Nucleus accumbens (tissue), 56 donors: Measurements from ENCODE around the gene PARP8.
A peak's percentile ranks its signal among the peaks of the same experiment; 100 is the strongest.
"Not testable (repeated sequence)": the region's sequence is repeated elsewhere in the genome, so short reads cannot be mapped to it uniquely, and the experiment has no call there.

Experiments
- DNase-seq, 56 donors: peaks; one replicate each; lab custom pipeline; 2025; lab: John Stamatoyannopoulos, UW

The PARP8 gene

GRCh38 chr5:50666261-50667022, at the start of gene PARP8:
TSS of gene PARP8 (plus strand) at chr5:50666637. CDS start at chr5:50667096, 459 bp downstream.
- peak in 38 of 56 donors; percentile 13 to 69 (median 38) for DNase-seq

- no peak for DNase-seq
Observed at GRCh38 chr5:50623666-50624065, 42.8 kb upstream of the PARP8 start.

DNA sequence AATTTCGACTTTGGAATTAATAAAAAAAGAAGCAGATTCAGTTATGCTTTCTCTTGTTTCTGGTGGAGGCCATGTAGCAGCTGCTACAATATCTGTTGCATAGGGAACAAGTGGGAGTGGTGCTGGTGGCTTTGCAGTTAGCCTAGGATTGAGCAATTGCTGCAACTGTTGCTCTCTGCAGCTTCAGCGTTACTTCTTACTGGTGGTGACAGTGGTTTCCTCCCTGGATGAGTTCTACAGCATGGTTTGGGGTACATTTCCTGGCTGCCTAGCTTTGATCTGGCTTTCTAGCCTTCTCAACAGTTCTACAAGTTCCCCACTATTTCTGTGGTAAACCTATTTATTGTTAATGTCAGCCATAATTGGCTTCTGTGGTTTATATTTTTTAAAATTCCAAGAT, 31.6 kb upstream of the PARP8 start:
- DNase-seq: peak in 2 of 56 donors; percentile 2 to 3

DNA sequence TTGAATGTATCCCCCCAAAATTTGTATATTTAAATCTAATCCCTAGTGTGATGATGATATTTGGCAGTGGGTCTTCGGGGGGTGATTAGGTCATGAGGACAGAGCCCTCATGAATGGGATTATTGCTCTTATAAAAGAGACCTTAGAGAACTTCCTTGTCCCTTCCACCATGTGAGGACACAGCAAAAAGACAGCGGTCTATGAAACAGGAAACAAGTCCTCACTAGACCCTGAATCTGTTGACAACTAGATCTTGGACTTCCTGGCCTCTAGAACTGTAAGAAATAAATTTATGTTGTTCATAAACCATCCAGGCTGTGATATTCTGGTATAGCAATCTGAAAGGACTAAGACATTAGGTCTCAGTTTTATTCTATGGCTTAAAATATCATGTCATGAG, 28.9 kb upstream of the PARP8 start:
- DNase-seq: not testable (repeated sequence)

DNA sequence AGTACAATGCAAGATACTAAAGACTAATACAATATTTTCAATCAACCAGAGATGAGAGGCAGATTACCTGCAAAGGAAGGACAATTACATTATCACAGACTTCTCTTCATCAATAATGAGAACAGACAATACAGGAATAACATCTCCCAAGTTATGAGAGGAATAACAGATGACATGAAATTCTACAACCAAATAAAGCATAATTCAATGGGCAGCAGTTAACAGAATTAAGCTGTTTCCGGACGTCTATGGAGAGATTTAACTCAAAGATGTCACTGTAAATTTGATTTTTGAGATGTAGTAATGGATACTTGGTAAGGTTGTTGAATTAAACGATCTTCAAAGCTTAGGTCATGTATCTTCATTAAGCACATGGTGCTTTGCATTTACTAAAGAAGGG, 19.8 kb upstream of the PARP8 start:
- no peak for DNase-seq

- DNase-seq: no peak
Observed at GRCh38 chr5:50647726-50648125, 18.7 kb upstream of the PARP8 start.

DNA sequence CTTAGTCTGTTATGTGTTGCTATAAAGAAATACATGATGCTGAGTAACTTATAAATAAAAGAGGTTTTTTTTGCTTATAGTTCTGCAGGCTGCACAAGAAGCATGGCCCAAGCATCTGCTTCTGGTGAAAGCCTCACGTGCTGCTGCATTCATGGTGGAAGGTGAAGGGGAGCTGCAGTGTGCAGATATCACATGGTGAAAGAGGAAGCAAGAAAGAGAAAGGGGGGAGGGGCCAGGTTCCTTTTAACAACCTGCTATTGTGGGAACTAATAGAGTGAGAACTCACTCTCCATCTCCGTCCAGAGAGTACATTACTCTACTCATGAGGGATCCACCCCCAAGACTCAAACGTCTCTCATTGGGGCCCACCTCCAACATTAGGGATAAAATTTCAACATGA, 12.5 kb upstream of the PARP8 start:
- DNase-seq: no peak

- DNase-seq: no peak
Observed at GRCh38 chr5:50655067-50655809, 11.2 kb upstream of the PARP8 start.

DNA sequence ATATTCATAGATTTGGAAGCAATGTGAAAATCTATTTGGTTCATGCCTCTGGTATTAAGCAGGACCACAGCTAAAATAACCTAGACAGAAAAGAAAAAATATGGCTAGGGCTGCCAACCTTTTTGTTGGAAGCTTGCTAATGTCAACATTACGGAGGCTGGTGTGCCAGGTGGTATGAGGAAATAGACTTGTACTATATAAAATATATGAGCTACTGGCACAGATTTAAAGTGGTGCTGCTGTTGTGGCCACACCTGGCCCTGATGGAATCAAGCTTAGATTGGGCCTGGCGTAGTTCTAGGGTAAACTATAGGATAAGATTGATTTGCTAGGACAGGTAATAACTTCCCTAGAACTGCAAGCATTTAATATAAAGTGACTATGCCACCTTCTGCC, 10.6 kb upstream of the PARP8 start:
- DNase-seq: no peak

DNA sequence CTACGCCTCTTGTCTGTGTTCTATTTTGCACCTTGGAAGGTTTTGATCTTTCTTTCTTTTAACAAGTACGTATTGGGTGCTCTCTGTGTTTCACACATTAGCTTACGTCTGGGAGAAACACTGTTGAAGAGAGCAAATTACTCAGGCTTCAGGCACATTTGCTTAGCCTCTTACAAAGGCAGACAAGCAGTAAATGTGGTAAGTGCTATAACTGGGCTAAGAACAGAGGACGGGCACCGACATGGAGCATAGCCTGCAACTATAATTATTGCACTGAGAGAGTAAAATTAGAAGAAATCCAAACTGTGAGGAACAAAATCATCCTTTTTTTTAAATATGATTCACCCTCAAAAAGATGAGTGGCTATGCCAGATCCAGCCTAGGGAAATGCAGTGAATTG, 9.4 kb upstream of the PARP8 start:
- DNase-seq: no peak

DNA sequence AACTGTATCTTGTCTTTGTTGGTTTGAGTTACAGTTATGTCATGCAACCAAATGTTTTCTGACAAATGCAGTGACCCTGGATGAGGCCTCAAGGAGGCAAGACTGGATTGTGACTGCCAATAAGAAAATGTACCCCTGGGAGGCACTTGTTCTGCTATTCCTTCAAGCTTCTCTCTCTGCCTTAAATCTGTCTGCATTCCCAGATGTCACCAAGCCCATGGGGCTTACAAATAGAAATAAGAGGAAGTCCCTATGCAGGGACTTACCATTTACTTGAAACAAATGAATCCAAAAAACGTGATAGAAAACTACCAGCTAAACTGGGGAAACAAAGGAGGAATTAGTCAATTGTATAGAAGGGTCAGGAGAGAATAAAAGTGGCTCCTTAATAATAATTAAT, 8.2 kb upstream of the PARP8 start:
- DNase-seq: no peak

- peak in 4 of 56 donors; percentile 1 to 27 (median 8) for DNase-seq
Observed at GRCh38 chr5:50663636-50664035, 2.8 kb upstream of the PARP8 start.

DNA sequence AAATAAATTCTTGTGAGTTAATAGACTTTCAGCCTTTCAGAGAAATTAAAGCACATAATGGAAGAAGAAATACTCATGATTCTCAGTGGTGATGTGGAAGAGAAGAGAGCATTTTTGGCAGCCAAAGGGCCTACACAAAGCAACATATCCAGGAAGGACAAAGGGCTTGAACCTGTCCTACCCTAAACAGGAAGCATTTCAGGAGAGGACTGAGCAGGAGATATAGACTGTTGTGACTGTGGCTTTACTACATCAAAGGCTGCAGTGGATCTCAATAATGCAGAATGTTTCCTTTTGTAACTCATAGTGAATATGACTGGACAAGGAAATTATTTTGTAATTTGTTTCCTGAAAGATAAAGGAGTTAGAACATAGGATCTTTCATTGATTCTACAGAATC, 1.3 kb upstream of the PARP8 start:
- no peak for DNase-seq

GRCh38 chr5:50665761-50666202, 655 bp upstream of the PARP8 start:
- peak in 4 of 56 donors; percentile 11 to 32 (median 28) for DNase-seq

DNA sequence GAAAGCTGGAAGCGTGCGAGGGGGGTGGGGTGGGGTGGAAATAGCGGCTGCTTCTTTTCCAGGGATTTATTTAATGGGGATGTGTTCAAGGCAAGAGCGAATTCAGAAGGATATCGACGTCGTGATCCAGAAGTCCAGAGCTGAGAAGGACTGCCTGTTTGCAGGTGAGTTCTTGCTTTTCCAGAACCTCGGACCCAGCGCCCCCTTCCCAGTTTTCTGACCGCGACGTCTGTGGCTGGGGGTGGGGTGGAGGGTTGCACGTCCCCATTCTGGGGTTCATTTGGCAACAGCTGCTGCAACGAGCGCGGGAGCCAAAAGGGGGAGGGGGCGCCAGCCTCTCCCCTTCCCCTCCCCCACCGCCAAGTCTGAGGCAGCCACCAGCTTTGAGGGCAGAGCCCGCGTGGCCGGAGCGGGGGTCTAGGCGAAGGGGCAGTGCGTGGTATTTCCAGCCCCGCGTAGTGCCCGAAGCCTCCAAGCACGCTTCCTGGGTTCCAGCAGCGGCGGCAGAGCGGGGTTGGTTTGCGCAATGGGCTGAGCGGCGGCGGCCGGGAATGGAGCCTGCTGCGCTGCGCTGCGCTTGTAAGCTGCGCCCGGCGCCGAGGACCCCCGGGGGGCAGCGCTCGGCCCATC, 701 bp downstream of the PARP8 start:
- DNase-seq: peak in 40 of 56 donors; percentile 6 to 72 (median 38)

GRCh38 chr5:50667653-50668595, 1.5 kb downstream of the PARP8 start:
- peak in 39 of 56 donors; percentile 6 to 74 (median 41) for DNase-seq

GRCh38 chr5:50668636-50669035, 2.2 kb downstream of the PARP8 start:
- not testable (repeated sequence) for DNase-seq

GRCh38 chr5:50672663-50673062, 6.2 kb downstream of the PARP8 start:
- DNase-seq: no peak

- not testable (repeated sequence) for DNase-seq
Observed at GRCh38 chr5:50673444-50673843, 7.0 kb downstream of the PARP8 start.

DNA sequence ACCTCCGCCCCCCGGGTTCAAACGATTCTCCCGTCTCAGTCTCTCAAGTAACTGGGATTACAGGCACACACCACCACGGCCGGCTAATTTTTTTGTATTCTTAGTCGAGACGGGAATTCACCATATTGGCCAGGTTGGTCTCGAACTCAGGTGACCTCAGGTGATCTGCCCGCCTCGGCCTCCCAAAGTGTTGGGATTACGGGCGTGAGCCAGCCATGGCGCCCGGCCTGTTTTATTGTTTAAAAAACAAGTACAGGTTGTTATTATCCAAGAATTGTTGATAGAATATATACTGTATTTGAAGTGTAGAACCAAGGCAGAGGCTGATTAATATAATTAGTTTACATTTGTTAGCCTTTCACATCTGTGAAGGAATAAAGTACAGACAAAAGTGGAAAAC, 8.9 kb downstream of the PARP8 start:
- DNase-seq: no peak
